ENCODE results near the gene RANBP2.
"Not testable (repeated sequence)": the region's sequence is repeated elsewhere in the genome, so short reads cannot be mapped to it uniquely, and the experiment has no call there.

Gene RANBP2

DNA sequence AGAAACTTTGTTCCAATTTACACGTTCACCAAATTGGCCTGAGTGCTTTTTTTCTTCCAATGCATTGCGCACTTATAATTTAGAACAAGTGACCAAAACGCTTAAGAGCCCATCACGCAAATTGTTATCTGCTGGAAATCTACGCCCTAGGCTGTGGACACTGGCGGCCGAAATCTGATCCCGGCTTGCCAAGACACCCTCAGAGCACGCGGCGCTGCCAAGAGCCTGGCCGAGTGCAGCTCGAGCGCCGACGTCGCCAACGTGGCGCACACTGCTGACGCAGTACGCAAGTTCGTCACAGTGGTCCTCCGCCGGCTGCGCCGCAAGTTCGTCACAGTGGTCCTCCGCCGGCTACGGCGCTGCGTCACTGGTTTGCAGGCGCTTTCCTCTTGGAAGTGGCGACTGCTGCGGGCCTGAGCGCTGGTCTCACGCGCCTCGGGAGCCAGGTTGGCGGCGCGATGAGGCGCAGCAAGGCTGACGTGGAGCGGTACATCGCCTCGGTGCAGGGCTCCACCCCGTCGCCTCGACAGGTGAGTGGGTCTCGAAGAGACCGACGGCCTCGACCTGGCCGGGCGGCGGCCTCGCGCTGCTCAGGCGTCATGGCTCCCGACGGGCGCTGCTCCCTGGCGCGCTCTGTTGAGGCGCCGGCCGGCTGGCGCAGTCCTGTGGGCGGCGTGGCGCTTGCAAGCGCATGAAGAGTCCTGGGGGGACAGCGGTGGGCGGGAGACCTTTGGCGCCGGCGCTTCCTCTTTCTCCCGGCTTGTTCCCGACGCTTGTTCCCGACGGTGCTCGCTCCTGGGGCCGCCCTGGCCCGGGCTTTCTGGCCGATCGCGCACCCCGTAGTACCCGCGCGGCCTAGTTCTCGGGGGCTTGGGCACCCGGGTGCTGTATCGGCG lies at the start of gene RANBP2:
RANBP2 (plus strand) TSS at position 334 of the 896 bp plus-strand sequence; CDS start at position 459, 125 bp downstream.
- peak; percentile 93 for DNase-seq

DNA sequence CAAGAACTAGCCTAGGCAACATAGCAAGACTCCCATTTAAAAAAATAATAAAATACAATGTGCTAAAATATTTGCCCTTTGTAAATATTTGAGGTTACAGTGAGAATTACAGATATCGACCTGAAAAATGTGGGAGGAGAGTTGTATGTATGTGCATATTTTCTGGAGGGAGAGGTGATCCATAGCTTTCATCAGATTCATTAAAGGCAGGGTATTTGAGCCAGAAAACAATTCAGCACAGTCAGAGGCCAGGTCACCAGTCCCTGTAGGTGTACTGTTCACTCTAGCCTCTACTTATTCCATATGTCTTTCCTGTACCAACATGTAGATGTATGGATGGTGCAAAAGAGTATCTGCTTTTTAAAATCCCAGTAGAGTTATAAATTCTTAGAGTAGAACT lies 49.0 kb upstream of the RANBP2 start:
- not testable (repeated sequence) for DNase-seq

GRCh38 chr2:108672200-108672805 lies 47.0 kb upstream of the RANBP2 start:
- DNase-seq, result not testable (repeated sequence)

- not testable (repeated sequence) for DNase-seq
Measured at GRCh38 chr2:108676522-108676921, 42.8 kb upstream of the RANBP2 start.

GRCh38 chr2:108677239-108677744 lies 42.0 kb upstream of the RANBP2 start:
- not testable (repeated sequence) for DNase-seq

- DNase-seq, result peak; percentile 20
Measured at GRCh38 chr2:108678198-108678651, 41.1 kb upstream of the RANBP2 start.

- not testable (repeated sequence) for DNase-seq
Measured at GRCh38 chr2:108680805-108681204, 38.5 kb upstream of the RANBP2 start.

DNA sequence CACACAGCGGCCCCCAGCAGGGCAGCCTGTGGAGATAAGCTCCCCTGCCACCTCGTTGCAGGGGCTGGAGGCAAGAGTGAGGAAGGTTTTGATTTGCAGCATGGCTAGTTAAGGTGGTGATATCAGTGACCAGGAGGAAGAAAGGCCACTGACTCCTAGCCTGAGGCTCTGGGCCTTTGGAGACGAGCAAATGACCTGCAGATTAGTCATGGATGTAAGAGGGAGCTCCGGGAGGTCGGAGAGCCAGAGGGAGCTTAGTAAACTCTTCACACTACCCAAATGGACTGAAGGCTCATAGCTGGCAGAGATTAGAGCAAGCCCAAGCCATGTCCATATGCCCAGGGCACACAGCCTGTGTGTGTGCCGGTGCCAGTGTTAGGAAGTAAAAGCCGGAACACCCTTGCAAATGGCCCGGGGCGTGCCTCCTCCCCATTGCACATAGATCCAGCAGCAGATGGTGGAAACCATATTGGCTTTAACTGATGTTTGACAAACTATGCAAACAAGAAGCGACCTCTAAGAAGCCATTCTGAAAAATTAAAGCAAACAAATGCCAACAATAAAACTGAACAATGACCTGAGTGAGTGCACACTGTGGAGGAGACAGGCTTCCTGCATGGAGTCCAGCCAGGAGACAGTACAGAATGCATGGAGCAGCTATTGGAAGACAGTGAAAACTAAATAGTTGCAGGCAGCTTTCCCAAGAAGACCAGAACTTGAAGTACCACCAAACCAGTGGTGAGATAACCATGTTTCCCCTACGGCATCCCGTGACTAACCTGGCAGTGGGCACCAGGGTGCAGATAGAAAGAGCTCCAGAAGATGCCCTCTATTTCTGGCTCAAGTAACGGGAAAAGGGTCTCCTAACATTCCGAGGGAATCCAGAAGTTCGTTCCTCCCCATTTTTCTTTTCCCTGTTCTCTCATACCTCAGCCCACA lies 30.2 kb upstream of the RANBP2 start:
- not testable (repeated sequence) for DNase-seq

GRCh38 chr2:108690001-108690400 lies 29.3 kb upstream of the RANBP2 start:
- not testable (repeated sequence) for DNase-seq

DNA sequence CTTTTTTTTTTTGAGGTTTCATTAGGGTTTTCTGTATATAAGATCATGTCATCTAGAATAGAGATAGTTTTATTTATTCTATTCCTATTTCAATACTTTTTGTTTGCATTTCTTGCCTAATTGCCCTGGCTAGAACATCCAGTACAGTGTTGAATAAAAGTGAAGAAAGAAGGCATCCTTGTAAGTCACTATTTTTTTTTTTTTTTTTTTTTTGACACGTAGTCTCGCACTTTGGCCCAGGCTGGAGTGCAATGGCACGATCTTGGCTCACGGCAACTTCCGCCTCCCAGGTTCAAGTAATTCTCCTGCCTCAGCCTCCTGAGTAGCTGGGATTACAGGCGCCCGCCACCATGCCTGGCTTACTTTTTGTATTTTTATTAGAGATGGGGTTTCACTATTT lies 27.8 kb upstream of the RANBP2 start:
- no peak for DNase-seq

DNA sequence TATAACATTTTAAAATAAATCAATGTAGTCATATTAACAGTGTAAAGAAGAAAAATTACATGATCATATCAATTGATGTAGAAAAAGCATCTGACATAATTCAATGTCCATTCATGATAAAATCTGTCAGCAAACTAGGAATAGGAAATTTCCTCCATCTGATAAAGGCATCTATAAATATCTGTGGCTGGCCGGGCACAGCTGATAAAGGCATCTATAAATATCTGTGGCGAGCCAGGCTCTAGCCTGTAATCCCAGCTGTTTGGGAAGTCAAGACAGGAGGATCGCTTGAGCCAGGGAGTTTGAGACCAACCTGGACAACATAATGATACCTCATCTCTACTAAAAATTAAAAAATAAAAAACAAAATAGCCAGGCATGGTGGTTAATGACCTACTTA lies 18.1 kb upstream of the RANBP2 start:
- DNase-seq, result no peak

DNA sequence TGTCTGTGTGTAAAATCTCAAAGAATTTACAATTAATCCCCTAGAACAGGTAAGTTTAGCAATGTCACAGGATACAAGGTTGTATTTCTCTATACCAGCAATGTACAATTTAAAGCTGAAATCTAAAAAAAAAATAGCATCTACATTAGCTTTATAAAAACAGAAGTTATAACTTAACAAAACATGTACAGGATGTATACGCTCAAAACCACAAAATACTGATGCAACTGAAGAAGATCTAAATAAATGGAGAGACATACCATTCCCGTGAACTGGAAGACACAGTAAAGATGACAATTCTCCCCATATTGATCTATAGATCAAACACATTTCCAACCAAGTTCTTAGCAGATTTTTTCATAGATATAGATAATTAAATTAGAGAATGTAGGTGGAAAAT lies 17.5 kb upstream of the RANBP2 start:
- DNase-seq, result no peak

GRCh38 chr2:108704871-108705270 lies 14.4 kb upstream of the RANBP2 start:
- no peak for DNase-seq

DNA sequence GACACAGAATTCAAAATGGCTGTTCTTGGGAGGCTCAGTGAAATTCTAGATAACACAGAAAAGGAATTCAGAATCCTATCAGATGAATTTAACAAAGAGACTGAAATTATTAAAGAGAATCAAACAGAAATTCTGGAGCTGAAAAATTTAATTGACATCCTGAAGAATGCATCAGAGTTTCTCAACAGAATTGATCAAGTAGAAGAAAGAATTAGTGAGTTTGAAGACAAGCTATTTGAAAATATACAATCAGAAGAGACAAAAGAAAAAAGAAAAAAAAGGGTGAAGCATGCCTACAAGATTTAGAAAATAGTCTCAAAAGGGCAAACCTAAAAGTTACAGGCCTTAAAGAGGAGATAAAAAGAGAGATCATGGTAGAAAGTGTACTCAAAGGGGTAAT lies 12.0 kb upstream of the RANBP2 start:
- no peak for DNase-seq

DNA sequence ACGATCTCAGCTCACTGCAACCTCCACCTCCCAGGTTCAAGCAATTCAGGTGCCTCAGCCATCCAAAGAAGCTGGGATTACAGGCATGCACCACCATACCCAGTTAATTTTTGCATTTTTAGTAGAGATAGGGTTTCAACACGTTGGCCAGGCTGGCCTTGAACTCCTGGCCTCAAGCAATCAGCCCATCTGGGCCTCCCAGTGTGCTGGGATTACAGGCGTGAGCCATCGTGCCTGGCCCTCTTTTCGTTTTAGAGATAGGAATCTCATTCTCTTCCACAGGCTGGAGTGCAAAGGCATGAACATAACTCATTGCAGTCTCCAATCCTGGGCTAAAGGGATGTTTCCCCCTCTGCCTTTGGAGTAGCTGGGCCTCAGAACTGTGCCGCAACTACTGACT lies 2.3 kb upstream of the RANBP2 start:
- not testable (repeated sequence) for DNase-seq

DNA sequence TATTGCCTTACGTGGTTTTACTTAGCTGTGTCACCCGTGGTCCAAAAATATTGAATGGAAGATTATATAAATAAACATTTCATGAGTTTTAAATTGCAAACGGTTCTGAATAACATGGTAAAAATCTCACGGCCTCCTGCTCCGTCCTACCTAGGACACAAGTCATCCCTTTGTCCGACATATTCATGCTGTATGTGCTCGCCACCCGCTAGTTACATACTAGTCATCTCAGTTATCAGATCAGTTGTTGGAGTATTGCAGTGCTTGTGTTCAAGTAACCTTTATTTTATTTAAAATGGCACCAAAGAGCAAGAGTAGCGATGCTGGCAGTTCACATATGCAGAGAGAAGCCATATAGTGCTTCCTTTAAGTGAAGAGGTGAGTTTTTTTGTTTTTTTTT lies 6.8 kb downstream of the RANBP2 start:
- DNase-seq, result not testable (repeated sequence)

DNA sequence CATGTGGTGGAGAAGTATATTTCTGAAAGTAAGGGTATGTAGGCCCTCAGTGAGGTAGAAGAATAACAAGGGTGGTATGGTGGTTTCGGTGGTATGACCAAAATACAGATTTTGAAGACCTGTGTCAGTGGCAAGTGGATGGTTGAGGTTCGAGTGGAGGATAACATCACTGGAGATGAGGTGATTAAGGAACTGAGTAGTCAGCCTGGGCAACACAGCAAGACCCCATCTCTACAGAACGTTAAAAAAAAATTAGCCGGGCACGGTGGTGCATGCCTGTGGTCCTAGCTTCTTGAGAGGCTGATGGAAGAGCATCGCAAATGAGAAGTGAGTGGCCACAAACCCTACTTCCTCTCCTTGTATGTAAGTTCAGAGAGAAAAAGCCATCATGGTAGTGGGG lies 15.4 kb downstream of the RANBP2 start:
- not testable (repeated sequence) for DNase-seq

- not testable (repeated sequence) for DNase-seq
Measured at GRCh38 chr2:108757973-108758372, 38.7 kb downstream of the RANBP2 start.

GRCh38 chr2:108762618-108763017 lies 43.3 kb downstream of the RANBP2 start:
- DNase-seq, result not testable (repeated sequence)

- DNase-seq, result not testable (repeated sequence)
Measured at GRCh38 chr2:108766671-108767070, 47.4 kb downstream of the RANBP2 start.

GRCh38 chr2:108767859-108768258 lies 48.6 kb downstream of the RANBP2 start:
- DNase-seq, result not testable (repeated sequence)

- no peak for DNase-seq
Measured at GRCh38 chr2:108776475-108776874, 57.2 kb downstream of the RANBP2 start.

- DNase-seq, result no peak
Measured at GRCh38 chr2:108778857-108779256, 59.6 kb downstream of the RANBP2 start.
